ENCODE data around the gene FBXO41. TPM values are rescaled to one million over a fixed set of nuclear protein-coding genes. Genes with fewer than 3 reads are reported as not detected.

Gene FBXO41
- total RNA-seq, 1 experiment from 2014 or later, result 12.1 TPM

DNA sequence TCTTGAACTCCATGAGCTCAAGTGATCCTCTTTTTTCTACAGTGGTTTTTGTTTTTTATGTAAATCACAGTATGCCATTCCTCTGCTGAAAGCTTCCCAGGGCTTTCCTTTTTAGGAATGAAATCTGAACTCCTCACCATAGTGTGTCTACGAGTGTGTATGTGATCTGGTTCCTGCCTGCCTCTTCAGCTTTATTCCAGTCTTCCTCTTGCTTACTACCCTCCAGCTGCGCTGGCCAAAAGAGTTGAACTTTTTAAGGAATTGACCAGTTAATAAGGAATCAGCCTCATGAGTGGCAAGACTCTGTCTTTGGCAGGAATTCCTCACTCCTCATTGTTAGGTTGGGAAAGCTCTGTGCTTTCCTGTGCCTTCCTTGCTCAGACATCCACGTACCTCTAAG, 46.1 kb downstream of the FBXO41 start:
- peaks cover 7% of the 10 kb centered on the region; the same call in 1 of the 2 replicates for H3K4me1 ChIP-seq
- intact Hi-C loops (cut with micrococcal nuclease; ENCODE audit: unreplicated experiment), result no loop called here
- ChIA-PET CTCF (no interaction called here), POLR2A (no interaction called here)
- no peaks in the 10 kb centered on the region for H3K27me3 ChIP-seq (replicated peaks; ENCODE audit: control insufficient read depth, insufficient read depth, low read length)
- Mint-ChIP-seq H3K4me1 (ENCODE audit: low read depth, unreplicated experiment) (peaks cover 20% of the 10 kb centered on the region), H3K9me3 (ENCODE audit: unreplicated experiment) (no peaks in the 10 kb centered on the region), H3K27ac (ENCODE audit: unreplicated experiment) (no peak overlapping the region), H3K36me3 (ENCODE audit: insufficient read depth, unreplicated experiment) (peaks cover 82% of the 10 kb centered on the region), H3K4me3 (ENCODE audit: unreplicated experiment) (no peak overlapping the region), H3K27me3 (ENCODE audit: insufficient read depth, unreplicated experiment) (no peaks in the 10 kb centered on the region)
- peaks cover 2% of the 10 kb centered on the region; the same call in 1 of the 2 replicates for H3K36me3 ChIP-seq (ENCODE audit: control insufficient read depth, insufficient read depth, low read length)
- no TSS peak for BruUV-seq (replicated peaks)
- no peaks in the 10 kb centered on the region for H3K9me3 ChIP-seq
- no peak for TF ChIP-seq CTCF (IDR thresholded peaks at IDR 0.05; ENCODE audit: insufficient read depth in 1 of 2, low read depth in 1 of 2, low read length in 1 of 2, severe bottlenecking in 1 of 2, unreplicated experiment in 1 of 2)
- no peak overlapping the region for H3K4me3 ChIP-seq (ENCODE audit: low read depth, low read length)
- no peak for DNase-seq

DNA sequence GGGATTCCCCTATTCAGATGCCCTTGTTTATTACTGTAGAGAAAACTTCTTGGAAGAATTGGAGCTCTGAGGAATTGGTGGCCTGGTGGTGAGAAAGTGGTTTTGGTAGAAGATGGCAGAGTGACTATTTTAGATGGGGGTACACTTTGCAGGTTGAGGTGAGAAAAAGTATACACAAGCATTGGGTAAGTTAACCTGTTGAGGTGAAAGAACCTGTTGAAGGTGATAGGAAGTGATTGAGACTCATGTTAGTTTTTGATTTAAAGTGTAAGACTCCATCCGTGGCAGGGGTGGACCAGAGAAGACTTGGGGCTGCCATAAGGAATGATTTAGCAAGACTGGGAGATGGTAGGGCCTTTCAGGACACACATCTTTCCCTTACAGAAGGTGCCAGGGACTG, 47.1 kb downstream of the FBXO41 start:
- H3K27ac Mint-ChIP-seq (ENCODE audit: unreplicated experiment), result no peak overlapping the region
- no peak overlapping the region for H3K4me3 Mint-ChIP-seq (ENCODE audit: unreplicated experiment)
- Histone ChIP-seq H3K9me3 (no peaks in the 10 kb centered on the region), H3K36me3 (ENCODE audit: control insufficient read depth, insufficient read depth, low read length) (peaks cover 2% of the 10 kb centered on the region; the same call in 1 of the 2 replicates), H3K27me3 (replicated peaks; ENCODE audit: control insufficient read depth, insufficient read depth, low read length) (no peaks in the 10 kb centered on the region), H3K4me1 (peaks cover 7% of the 10 kb centered on the region; the same call in 1 of the 2 replicates), H3K4me3 (ENCODE audit: low read depth, low read length) (no peak overlapping the region)
- intact Hi-C loops (cut with micrococcal nuclease; ENCODE audit: unreplicated experiment), result no loop called here
- ChIA-PET POLR2A (no interaction called here), CTCF (interaction anchor here (0.6 to 0.7 kb wide), 2 partner anchors 25 to 202 kb away, joined by 4 to 5 read pairs; no protein-coding TSS in a partner anchor)
- no peak for TF ChIP-seq CTCF (IDR thresholded peaks at IDR 0.05; ENCODE audit: insufficient read depth in 1 of 2, low read depth in 1 of 2, low read length in 1 of 2, severe bottlenecking in 1 of 2, unreplicated experiment in 1 of 2)
- H3K4me1 Mint-ChIP-seq (ENCODE audit: low read depth, unreplicated experiment), result peaks cover 20% of the 10 kb centered on the region
- no TSS peak for BruUV-seq (replicated peaks)
- peaks cover 77% of the 10 kb centered on the region for H3K36me3 Mint-ChIP-seq (ENCODE audit: insufficient read depth, unreplicated experiment)
- H3K9me3 Mint-ChIP-seq (ENCODE audit: unreplicated experiment), result no peaks in the 10 kb centered on the region
- no peak for DNase-seq
- no peaks in the 10 kb centered on the region for H3K27me3 Mint-ChIP-seq (ENCODE audit: insufficient read depth, unreplicated experiment)

DNA sequence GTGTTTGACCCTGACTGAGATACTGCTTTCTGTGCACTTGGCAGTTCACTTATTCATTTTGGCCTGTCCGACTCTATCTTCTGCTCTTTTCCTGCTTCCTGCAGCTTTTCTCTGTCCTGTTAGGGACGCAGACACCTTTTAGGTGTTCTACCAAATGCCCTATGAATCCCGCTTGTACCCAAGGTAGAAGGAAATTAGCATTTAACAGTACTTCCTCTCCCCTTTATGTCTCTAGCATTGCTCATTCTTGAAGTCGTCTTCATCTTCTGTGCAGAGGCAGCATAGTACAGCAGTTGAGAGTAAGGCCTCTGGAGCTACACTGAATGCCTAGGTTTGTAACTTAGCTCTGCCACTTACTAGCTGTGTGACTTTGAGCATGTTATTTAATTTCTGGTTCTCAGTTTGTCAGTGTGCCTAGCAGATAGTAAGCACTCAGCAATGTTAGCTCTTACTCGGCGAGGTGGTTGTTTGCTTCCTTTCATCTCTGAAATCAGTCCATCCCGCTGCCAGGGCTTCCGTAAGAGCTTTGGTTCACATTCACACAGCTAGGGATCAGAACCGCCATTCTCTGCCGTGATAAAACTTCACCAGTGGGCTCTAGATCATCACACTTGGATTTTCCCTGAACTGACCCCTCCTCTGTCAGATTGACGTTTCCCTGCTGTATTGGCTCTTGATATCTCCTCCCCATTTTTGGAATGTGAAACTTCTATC, 48.8 kb downstream of the FBXO41 start:
- intact Hi-C loops (cut with micrococcal nuclease; ENCODE audit: unreplicated experiment), result no loop called here
- no peak for DNase-seq
- Mint-ChIP-seq H3K27me3 (ENCODE audit: insufficient read depth, unreplicated experiment) (no peaks in the 10 kb centered on the region), H3K4me3 (ENCODE audit: unreplicated experiment) (peak overlapping the region; percentile 91), H3K9me3 (ENCODE audit: unreplicated experiment) (no peaks in the 10 kb centered on the region), H3K27ac (ENCODE audit: unreplicated experiment) (peak overlapping the region; percentile 98), H3K36me3 (ENCODE audit: insufficient read depth, unreplicated experiment) (peaks cover 65% of the 10 kb centered on the region), H3K4me1 (ENCODE audit: low read depth, unreplicated experiment) (peaks cover 20% of the 10 kb centered on the region)
- ChIA-PET CTCF (interaction anchor here (1.6 to 3.2 kb wide), 2 partner anchors 23 to 33 kb away, joined by 6 to 16 read pairs; no protein-coding TSS in a partner anchor), POLR2A (no interaction called here)
- TF ChIP-seq CTCF (IDR thresholded peaks at IDR 0.05; ENCODE audit: insufficient read depth in 1 of 2, low read depth in 1 of 2, low read length in 1 of 2, severe bottlenecking in 1 of 2, unreplicated experiment in 1 of 2), result no peak
- peaks cover 7% of the 10 kb centered on the region; the same call in 1 of the 2 replicates for H3K4me1 ChIP-seq
- H3K27me3 ChIP-seq (replicated peaks; ENCODE audit: control insufficient read depth, insufficient read depth, low read length), result no peaks in the 10 kb centered on the region
- H3K9me3 ChIP-seq, result no peaks in the 10 kb centered on the region
- BruUV-seq (replicated peaks), result no TSS peak
- peak overlapping the region; percentile 78 for H3K4me3 ChIP-seq (ENCODE audit: low read depth, low read length)
- peaks cover 2% of the 10 kb centered on the region; the same call in 1 of the 2 replicates for H3K36me3 ChIP-seq (ENCODE audit: control insufficient read depth, insufficient read depth, low read length)
